Activated T-cell treated with anti-CD3 and anti-CD28 coated beads, Interleukin-2, amount 50 U/mL, for 72 hours (primary cell): ENCODE measurements around the gene DSG1. TPM values are rescaled to one million over a fixed set of nuclear protein-coding genes. Genes with fewer than 3 reads are reported as not detected.
"Not testable (repeated sequence)": the region's sequence is repeated elsewhere in the genome, so short reads cannot be mapped to it uniquely, and the experiment has no call there.

Source experiments
- ATAC-seq, 2 donors: fragments of 150-1000 bp; cut with Tn5 transposase; replicated peaks in 1 of 2; 2 replicates each; pipeline ENCODE4 v1.10.0; 2021; ENCODE audit warnings: moderate library complexity in 2 of 2, mild to moderate bottlenecking in 1 of 2
- DNase-seq, 2 donors: peaks; one replicate each; pipeline ENCODE4 v3.0.0; 2021 to 2022; ENCODE audit warnings: mixed read lengths in 1 of 2
- H3K27ac Mint-ChIP-seq: one replicate; pipeline ENCODE4 v1.8.0; 2022; ENCODE audit warnings: mild to moderate bottlenecking, moderate library complexity, mixed read lengths
- H3K27me3 Mint-ChIP-seq: one replicate; pipeline ENCODE4 v1.8.0; 2022; ENCODE audit warnings: low read depth, mixed read lengths
- H3K36me3 Mint-ChIP-seq, 2 donors: one replicate each; pipeline ENCODE4 v1.8.0; 2022; ENCODE audit warnings: mixed read lengths in 2 of 2, mild to moderate bottlenecking in 1 of 2; ENCODE audit not compliant: insufficient read depth in 2 of 2
- H3K4me1 Mint-ChIP-seq: one replicate; pipeline ENCODE4 v1.8.0; 2022; ENCODE audit warnings: low read depth, mixed read lengths
- H3K4me3 Mint-ChIP-seq, 2 donors: one replicate each; pipeline ENCODE4 v1.8.0; 2022; ENCODE audit warnings: mild to moderate bottlenecking in 2 of 2, mixed read lengths in 2 of 2, moderate library complexity in 2 of 2
- H3K9me3 Mint-ChIP-seq, 2 donors: one replicate each; pipeline ENCODE4 v1.8.0; 2022; ENCODE audit warnings: mixed read lengths in 2 of 2
- total RNA-seq, 2 donors: library from RNA; stranded (reverse); gene quantifications; one replicate each; pipeline ENCODE4 v1.2.3, GENCODE V29; 2022

DSG1 gene
- total RNA-seq, 2 donors from 2014 or later: not detected

- H3K27me3 Mint-ChIP-seq: no peaks in the 10 kb centered on the region
Observed at GRCh38 chr18:31297248-31297647, 20.7 kb upstream of the DSG1 start.

GRCh38 chr18:31301201-31301655 lies 16.7 kb upstream of the DSG1 start:
- DNase-seq: no peak
- Mint-ChIP-seq H3K4me3 (no peak overlapping the region), H3K9me3 (peaks cover 0 to 2% of the 10 kb centered on the region in 2 donors), H3K27ac (no peak overlapping the region), H3K4me1 (no peaks in the 10 kb centered on the region), H3K27me3 (no peaks in the 10 kb centered on the region), H3K36me3 (no peaks in the 10 kb centered on the region)
- no peak for ATAC-seq

More at GRCh38 chr18:31297248-31297647, 20.7 kb upstream of the DSG1 start:
- Mint-ChIP-seq H3K27ac (no peak overlapping the region), H3K4me1 (no peaks in the 10 kb centered on the region), H3K9me3 (peaks cover 2 to 4% of the 10 kb centered on the region in 2 donors), H3K36me3 (no peaks in the 10 kb centered on the region), H3K4me3 (no peak overlapping the region)
- no peak for DNase-seq
- no peak for ATAC-seq

- Mint-ChIP-seq H3K27ac (no peak overlapping the region), H3K27me3 (no peaks in the 10 kb centered on the region), H3K4me1 (no peaks in the 10 kb centered on the region), H3K4me3 (no peak overlapping the region), H3K9me3 (peaks cover 0 to 2% of the 10 kb centered on the region in 2 donors), H3K36me3 (no peaks in the 10 kb centered on the region)
- DNase-seq (no peak), ATAC-seq (no peak)
Observed at GRCh38 chr18:31302991-31303390, 15.0 kb upstream of the DSG1 start.

- Mint-ChIP-seq H3K27me3 (no peaks in the 10 kb centered on the region), H3K36me3 (no peaks in the 10 kb centered on the region), H3K27ac (no peak overlapping the region), H3K4me1 (no peaks in the 10 kb centered on the region), H3K4me3 (no peak overlapping the region), H3K9me3 (peaks cover 0 to 2% of the 10 kb centered on the region in 2 donors)
- DNase-seq (no peak), ATAC-seq (no peak)
Observed at GRCh38 chr18:31303771-31304170, 14.2 kb upstream of the DSG1 start.

GRCh38 chr18:31309115-31309514 lies 8.8 kb upstream of the DSG1 start:
- no peak for DNase-seq
- no peak for ATAC-seq
- Mint-ChIP-seq H3K36me3 (no peaks in the 10 kb centered on the region), H3K4me3 (no peak overlapping the region), H3K4me1 (no peaks in the 10 kb centered on the region), H3K27ac (no peak overlapping the region), H3K27me3 (no peaks in the 10 kb centered on the region), H3K9me3 (peaks cover 0 to 2% of the 10 kb centered on the region in 2 donors)

GRCh38 chr18:31316974-31317373 lies 986 bp upstream of the DSG1 start:
- Mint-ChIP-seq H3K36me3 (no peaks in the 10 kb centered on the region), H3K27me3 (no peaks in the 10 kb centered on the region), H3K4me3 (no peak overlapping the region), H3K4me1 (no peaks in the 10 kb centered on the region), H3K9me3 (no peaks in the 10 kb centered on the region), H3K27ac (no peak overlapping the region)
- ATAC-seq (no peak), DNase-seq (no peak)

GRCh38 chr18:31321719-31322118 lies 3.8 kb downstream of the DSG1 start:
- no peak for ATAC-seq
- H3K4me3 Mint-ChIP-seq: no peak overlapping the region

GRCh38 chr18:31325051-31325450 lies 7.1 kb downstream of the DSG1 start:
- Mint-ChIP-seq H3K4me3 (no peak overlapping the region), H3K9me3 (peaks cover 0 to 5% of the 10 kb centered on the region in 2 donors), H3K27me3 (no peaks in the 10 kb centered on the region), H3K36me3 (no peaks in the 10 kb centered on the region), H3K27ac (no peak overlapping the region), H3K4me1 (no peaks in the 10 kb centered on the region)
- ATAC-seq (no peak), DNase-seq (no peak)

More at GRCh38 chr18:31321719-31322118, 3.8 kb downstream of the DSG1 start:
- no peaks in the 10 kb centered on the region for H3K27me3 Mint-ChIP-seq
- no peaks in the 10 kb centered on the region for H3K36me3 Mint-ChIP-seq
- no peak for DNase-seq
- no peak overlapping the region for H3K27ac Mint-ChIP-seq
- peaks cover 0 to 2% of the 10 kb centered on the region in 2 donors for H3K9me3 Mint-ChIP-seq
- H3K4me1 Mint-ChIP-seq: no peaks in the 10 kb centered on the region

GRCh38 chr18:31329787-31330438 lies 12.0 kb downstream of the DSG1 start:
- Mint-ChIP-seq H3K36me3 (no peaks in the 10 kb centered on the region), H3K4me3 (no peak overlapping the region), H3K27me3 (no peaks in the 10 kb centered on the region), H3K9me3 (peaks cover 0 to 5% of the 10 kb centered on the region in 2 donors), H3K4me1 (no peaks in the 10 kb centered on the region), H3K27ac (no peak overlapping the region)
- DNase-seq: no peak
- no peak for ATAC-seq

- DNase-seq: no peak
- no peak overlapping the region for H3K4me3 Mint-ChIP-seq
- peaks cover 2% of the 10 kb centered on the region in 2 donors for H3K9me3 Mint-ChIP-seq
- H3K4me1 Mint-ChIP-seq: no peaks in the 10 kb centered on the region
- ATAC-seq: no peak
- H3K36me3 Mint-ChIP-seq: no peaks in the 10 kb centered on the region
- no peaks in the 10 kb centered on the region for H3K27me3 Mint-ChIP-seq
- no peak overlapping the region for H3K27ac Mint-ChIP-seq
Observed at GRCh38 chr18:31343454-31343853, 25.5 kb downstream of the DSG1 start.

GRCh38 chr18:31353336-31353735 lies 35.4 kb downstream of the DSG1 start:
- H3K27me3 Mint-ChIP-seq, H3K9me3 Mint-ChIP-seq, H3K27ac Mint-ChIP-seq, H3K4me1 Mint-ChIP-seq, DNase-seq, ATAC-seq, H3K4me3 Mint-ChIP-seq, H3K36me3 Mint-ChIP-seq: not testable (repeated sequence)

GRCh38 chr18:31354990-31355389 lies 37.0 kb downstream of the DSG1 start:
- no peaks in the 10 kb centered on the region for H3K4me1 Mint-ChIP-seq
- H3K36me3 Mint-ChIP-seq: peaks cover 0 to 1% of the 10 kb centered on the region in 2 donors

GRCh38 chr18:31356025-31356424 lies 38.1 kb downstream of the DSG1 start:
- ATAC-seq (no peak), DNase-seq (no peak)
- H3K27me3 Mint-ChIP-seq: no peaks in the 10 kb centered on the region
- H3K4me3 Mint-ChIP-seq: no peak overlapping the region
- H3K27ac Mint-ChIP-seq: no peak overlapping the region
- no peaks in the 10 kb centered on the region for H3K4me1 Mint-ChIP-seq
- H3K36me3 Mint-ChIP-seq: peaks cover 0 to 1% of the 10 kb centered on the region in 2 donors
- peaks cover 0 to 8% of the 10 kb centered on the region in 2 donors for H3K9me3 Mint-ChIP-seq

More at GRCh38 chr18:31354990-31355389, 37.0 kb downstream of the DSG1 start:
- ATAC-seq: no peak
- Mint-ChIP-seq H3K27ac (no peak overlapping the region), H3K27me3 (no peaks in the 10 kb centered on the region), H3K9me3 (peaks cover 0 to 8% of the 10 kb centered on the region in 2 donors), H3K4me3 (no peak overlapping the region)
- no peak for DNase-seq

GRCh38 chr18:31364190-31364589 lies 46.2 kb downstream of the DSG1 start:
- no peak for DNase-seq
- H3K4me3 Mint-ChIP-seq: no peak overlapping the region
- ATAC-seq: no peak
- H3K36me3 Mint-ChIP-seq: no peaks in the 10 kb centered on the region
- H3K9me3 Mint-ChIP-seq: peaks cover 3 to 9% of the 10 kb centered on the region in 2 donors
- no peaks in the 10 kb centered on the region for H3K4me1 Mint-ChIP-seq
- H3K27ac Mint-ChIP-seq: no peak overlapping the region
- no peaks in the 10 kb centered on the region for H3K27me3 Mint-ChIP-seq
